ENCODE results near the gene DNAJC10. TPM values are rescaled to one million over a fixed set of nuclear protein-coding genes. Genes with fewer than 3 reads are reported as not detected.
A peak's percentile ranks its signal among the peaks of the same experiment; 100 is the strongest.

The DNAJC10 gene
- polyA plus RNA-seq, 4 donors = 5.1 to 108 (median 18.9) TPM

DNA sequence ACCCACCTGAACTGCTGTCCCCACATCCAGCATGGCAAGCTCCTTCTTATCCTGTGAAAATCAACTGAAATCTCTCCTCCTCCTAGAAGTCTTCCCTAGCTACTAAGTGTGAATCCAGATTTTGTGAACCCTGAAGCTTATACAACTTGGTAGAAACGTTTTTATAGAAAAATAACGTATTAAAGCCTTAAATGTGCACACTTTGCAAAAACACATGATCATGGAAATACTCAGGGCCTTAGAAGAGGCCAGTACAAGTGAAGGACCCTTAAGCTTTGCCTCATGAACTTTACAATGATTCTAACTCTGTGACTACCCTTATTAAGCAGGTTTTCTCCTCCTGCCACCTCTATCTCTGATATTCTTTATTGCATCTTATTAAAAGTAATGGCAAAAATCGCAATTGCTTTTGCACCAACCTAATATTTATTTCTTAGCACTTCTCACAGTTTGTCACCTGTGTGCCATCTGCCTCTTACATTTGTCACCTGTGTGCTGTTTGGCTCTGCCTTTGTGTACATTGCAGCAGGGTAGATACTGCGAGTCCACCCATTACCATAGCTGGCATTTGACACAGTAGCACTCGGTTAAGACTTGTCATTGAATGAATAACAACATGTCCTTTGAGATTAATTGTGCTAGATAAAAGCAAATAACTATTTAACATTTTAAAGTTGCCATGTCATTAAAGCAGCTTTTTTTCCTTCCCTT lies 108.2 kb downstream of the DNAJC10 start:
- no peak for FAIRE-seq
- 56 to 79% (median 60%) methylated on average over 5 of the region's 5 CpGs for WGBS, 3 donors
- H3K27ac ChIP-seq (ENCODE audit: low read depth in 1 of 3, low read length in 2 of 3) = no peak overlapping the region

GRCh38 chr2:182824767-182825158 lies 108.7 kb downstream of the DNAJC10 start:
- WGBS, 3 donors = 66 to 78% (median 68%) methylated on average over 6 of the region's 6 CpGs
- H3K27ac ChIP-seq (ENCODE audit: low read depth in 1 of 3, low read length in 2 of 3) = no peak overlapping the region
- no peaks in the 10 kb centered on the region for H3K4me1 ChIP-seq (ENCODE audit: control insufficient read depth in 3 of 3, insufficient read depth in 2 of 3, low read depth in 1 of 3, low read length in 2 of 3)
- no peaks in the 10 kb centered on the region for H3K27me3 ChIP-seq (ENCODE audit: control insufficient read depth in 3 of 3, insufficient read depth in 3 of 3, low read length in 3 of 3)
- FAIRE-seq = no peak
- H3K4me3 ChIP-seq (ENCODE audit: low read depth in 1 of 3, low read length in 3 of 3) = no peak overlapping the region
- no peaks in the 10 kb centered on the region for H3K9me3 ChIP-seq (ENCODE audit: control insufficient read depth in 2 of 2, insufficient read depth in 1 of 2, low read depth in 1 of 2, low read length in 1 of 2)
- no peaks in the 10 kb centered on the region for H3K36me3 ChIP-seq (ENCODE audit: control insufficient read depth in 3 of 3, insufficient read depth in 2 of 3, low read depth in 1 of 3, low read length in 3 of 3)
- no peak for DNase-seq

More for the DNA sequence above, 108.2 kb downstream of the DNAJC10 start:
- peak; percentile 22 to 61 for DNase-seq
- Histone ChIP-seq H3K4me3 (ENCODE audit: low read depth in 1 of 3, low read length in 3 of 3) (no peak overlapping the region), H3K27me3 (ENCODE audit: control insufficient read depth in 3 of 3, insufficient read depth in 3 of 3, low read length in 3 of 3) (no peaks in the 10 kb centered on the region), H3K36me3 (ENCODE audit: control insufficient read depth in 3 of 3, insufficient read depth in 2 of 3, low read depth in 1 of 3, low read length in 3 of 3) (no peaks in the 10 kb centered on the region), H3K9me3 (ENCODE audit: control insufficient read depth in 2 of 2, insufficient read depth in 1 of 2, low read depth in 1 of 2, low read length in 1 of 2) (no peaks in the 10 kb centered on the region), H3K4me1 (ENCODE audit: control insufficient read depth in 3 of 3, insufficient read depth in 2 of 3, low read depth in 1 of 3, low read length in 2 of 3) (no peaks in the 10 kb centered on the region)

GRCh38 chr2:182826064-182826463 lies 110.0 kb downstream of the DNAJC10 start:
- Histone ChIP-seq H3K27ac (ENCODE audit: low read depth in 1 of 3, low read length in 2 of 3) (no peak overlapping the region), H3K27me3 (ENCODE audit: control insufficient read depth in 3 of 3, insufficient read depth in 3 of 3, low read length in 3 of 3) (no peaks in the 10 kb centered on the region), H3K36me3 (ENCODE audit: control insufficient read depth in 3 of 3, insufficient read depth in 2 of 3, low read depth in 1 of 3, low read length in 3 of 3) (no peaks in the 10 kb centered on the region), H3K4me1 (ENCODE audit: control insufficient read depth in 3 of 3, insufficient read depth in 2 of 3, low read depth in 1 of 3, low read length in 2 of 3) (no peaks in the 10 kb centered on the region), H3K9me3 (ENCODE audit: control insufficient read depth in 2 of 2, insufficient read depth in 1 of 2, low read depth in 1 of 2, low read length in 1 of 2) (no peaks in the 10 kb centered on the region), H3K4me3 (ENCODE audit: low read depth in 1 of 3, low read length in 3 of 3) (no peak overlapping the region)
- 30 to 51% (median 39%) methylated on average over 1 of the region's 1 CpG for whole genome bisulfite sequencing, 3 donors
- no peak for FAIRE-seq
- no peak for DNase-seq

DNA sequence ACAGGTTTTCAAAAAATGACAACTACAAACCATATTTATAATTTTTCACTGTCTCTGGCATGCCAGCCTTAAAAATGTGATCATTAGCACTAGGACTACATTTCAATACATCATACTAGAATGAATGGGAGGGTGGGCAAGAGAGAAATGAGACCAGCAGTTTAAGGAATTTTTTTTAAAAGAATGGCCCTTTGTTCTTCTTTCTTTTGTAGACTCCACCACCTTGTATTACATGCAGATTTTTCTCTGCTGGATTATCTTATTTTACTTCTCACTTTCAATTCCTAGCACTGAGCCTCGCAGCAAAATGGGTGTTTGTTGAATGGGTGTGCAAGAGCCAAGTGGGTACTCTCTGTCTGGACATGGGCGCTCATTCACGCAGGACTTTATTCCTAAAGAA lies 110.4 kb downstream of the DNAJC10 start:
- WGBS, 3 donors = 80 to 86% (median 82%) methylated on average over 3 of the region's 3 CpGs

DNA sequence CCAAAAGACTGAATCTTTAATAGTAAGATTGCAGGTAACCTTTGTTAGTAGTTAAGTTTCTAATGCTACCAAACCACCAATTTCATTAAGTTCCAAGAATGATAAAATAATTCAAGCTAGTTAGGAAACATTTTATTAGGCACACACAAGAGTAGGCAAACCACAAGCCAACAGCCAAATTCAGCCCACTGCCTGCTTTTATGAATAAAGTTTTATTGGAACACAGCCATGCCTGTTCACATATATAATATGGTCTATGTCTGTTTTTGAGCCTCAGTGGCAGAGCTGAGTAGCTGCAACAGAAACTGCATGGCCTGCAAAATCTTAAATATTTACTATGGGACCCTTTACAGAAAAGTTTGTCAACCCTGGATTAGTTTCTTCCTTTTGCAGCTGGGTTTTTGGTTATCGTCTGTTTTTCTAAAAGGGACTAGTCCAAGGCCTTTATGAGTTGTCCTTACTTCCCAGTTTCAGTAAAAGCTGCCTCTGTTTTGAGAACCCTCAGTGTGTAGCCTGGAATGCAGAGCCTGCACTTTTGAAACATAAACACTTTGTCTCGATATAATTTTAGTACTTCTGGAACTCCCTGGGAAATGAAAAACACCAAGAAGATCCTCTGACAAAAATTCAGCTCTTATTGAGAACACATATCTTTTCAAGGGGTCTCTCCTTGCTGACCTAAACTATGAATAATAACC lies 111.3 kb downstream of the DNAJC10 start:
- Histone ChIP-seq H3K9me3 (ENCODE audit: control insufficient read depth in 2 of 2, insufficient read depth in 1 of 2, low read depth in 1 of 2, low read length in 1 of 2) (no peaks in the 10 kb centered on the region), H3K4me1 (ENCODE audit: control insufficient read depth in 3 of 3, insufficient read depth in 2 of 3, low read depth in 1 of 3, low read length in 2 of 3) (no peaks in the 10 kb centered on the region), H3K4me3 (ENCODE audit: low read depth in 1 of 3, low read length in 3 of 3) (no peak overlapping the region), H3K36me3 (ENCODE audit: control insufficient read depth in 3 of 3, insufficient read depth in 2 of 3, low read depth in 1 of 3, low read length in 3 of 3) (no peaks in the 10 kb centered on the region), H3K27me3 (ENCODE audit: control insufficient read depth in 3 of 3, insufficient read depth in 3 of 3, low read length in 3 of 3) (no peaks in the 10 kb centered on the region), H3K27ac (ENCODE audit: low read depth in 1 of 3, low read length in 2 of 3) (no peak overlapping the region)
- 64 to 91% (median 88%) methylated on average over 2 of the region's 2 CpGs for WGBS, 3 donors
- FAIRE-seq = no peak
- DNase-seq = no peak

More for the DNA sequence above, 110.4 kb downstream of the DNAJC10 start:
- no peaks in the 10 kb centered on the region for H3K27me3 ChIP-seq (ENCODE audit: control insufficient read depth in 3 of 3, insufficient read depth in 3 of 3, low read length in 3 of 3)
- H3K4me3 ChIP-seq (ENCODE audit: low read depth in 1 of 3, low read length in 3 of 3) = no peak overlapping the region
- no peak for FAIRE-seq
- H3K9me3 ChIP-seq (ENCODE audit: control insufficient read depth in 2 of 2, insufficient read depth in 1 of 2, low read depth in 1 of 2, low read length in 1 of 2) = no peaks in the 10 kb centered on the region
- no peak for DNase-seq
- H3K4me1 ChIP-seq (ENCODE audit: control insufficient read depth in 3 of 3, insufficient read depth in 2 of 3, low read depth in 1 of 3, low read length in 2 of 3) = no peaks in the 10 kb centered on the region
- H3K27ac ChIP-seq (ENCODE audit: low read depth in 1 of 3, low read length in 2 of 3) = no peak overlapping the region
- no peaks in the 10 kb centered on the region for H3K36me3 ChIP-seq (ENCODE audit: control insufficient read depth in 3 of 3, insufficient read depth in 2 of 3, low read depth in 1 of 3, low read length in 3 of 3)

GRCh38 chr2:182831101-182831500 lies 115.0 kb downstream of the DNAJC10 start:
- Histone ChIP-seq H3K9me3 (ENCODE audit: control insufficient read depth in 2 of 2, insufficient read depth in 1 of 2, low read depth in 1 of 2, low read length in 1 of 2) (no peaks in the 10 kb centered on the region), H3K27ac (ENCODE audit: low read depth in 1 of 3, low read length in 2 of 3) (no peak overlapping the region), H3K4me3 (ENCODE audit: low read depth in 1 of 3, low read length in 3 of 3) (no peak overlapping the region), H3K4me1 (ENCODE audit: control insufficient read depth in 3 of 3, insufficient read depth in 2 of 3, low read depth in 1 of 3, low read length in 2 of 3) (no peaks in the 10 kb centered on the region), H3K27me3 (ENCODE audit: control insufficient read depth in 3 of 3, insufficient read depth in 3 of 3, low read length in 3 of 3) (no peaks in the 10 kb centered on the region), H3K36me3 (ENCODE audit: control insufficient read depth in 3 of 3, insufficient read depth in 2 of 3, low read depth in 1 of 3, low read length in 3 of 3) (no peaks in the 10 kb centered on the region)
- DNase-seq (no peak), FAIRE-seq (no peak)

DNA sequence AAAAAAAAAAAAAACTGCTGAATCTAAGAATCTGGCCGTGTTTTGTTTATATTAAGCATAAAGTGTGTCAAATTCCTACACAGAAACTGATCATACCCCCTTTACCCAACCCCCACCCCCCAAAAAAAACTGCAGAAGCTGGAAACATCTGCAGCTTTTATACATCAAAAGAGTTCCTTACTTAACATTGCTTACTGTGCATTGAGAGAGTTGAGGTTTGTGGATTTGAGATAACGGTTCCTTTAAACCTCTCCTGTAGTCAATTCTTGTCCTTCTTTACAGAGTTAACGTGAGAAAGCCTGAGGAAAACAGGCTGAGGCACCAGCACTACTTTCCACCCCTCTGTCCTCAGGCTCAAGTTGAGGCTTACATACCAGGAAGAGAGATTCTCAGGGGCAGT lies 115.9 kb downstream of the DNAJC10 start:
- H3K36me3 ChIP-seq (ENCODE audit: control insufficient read depth in 3 of 3, insufficient read depth in 2 of 3, low read depth in 1 of 3, low read length in 3 of 3) = no peaks in the 10 kb centered on the region
- 62 to 72% (median 65%) methylated on average over 3 of the region's 3 CpGs for WGBS, 3 donors
- no peak overlapping the region for H3K27ac ChIP-seq (ENCODE audit: low read depth in 1 of 3, low read length in 2 of 3)
- no peaks in the 10 kb centered on the region for H3K27me3 ChIP-seq (ENCODE audit: control insufficient read depth in 3 of 3, insufficient read depth in 3 of 3, low read length in 3 of 3)
- H3K9me3 ChIP-seq (ENCODE audit: control insufficient read depth in 2 of 2, insufficient read depth in 1 of 2, low read depth in 1 of 2, low read length in 1 of 2) = no peaks in the 10 kb centered on the region
- H3K4me1 ChIP-seq (ENCODE audit: control insufficient read depth in 3 of 3, insufficient read depth in 2 of 3, low read depth in 1 of 3, low read length in 2 of 3) = no peaks in the 10 kb centered on the region
- no peak for DNase-seq
- FAIRE-seq = no peak
- H3K4me3 ChIP-seq (ENCODE audit: low read depth in 1 of 3, low read length in 3 of 3) = no peak overlapping the region

DNA sequence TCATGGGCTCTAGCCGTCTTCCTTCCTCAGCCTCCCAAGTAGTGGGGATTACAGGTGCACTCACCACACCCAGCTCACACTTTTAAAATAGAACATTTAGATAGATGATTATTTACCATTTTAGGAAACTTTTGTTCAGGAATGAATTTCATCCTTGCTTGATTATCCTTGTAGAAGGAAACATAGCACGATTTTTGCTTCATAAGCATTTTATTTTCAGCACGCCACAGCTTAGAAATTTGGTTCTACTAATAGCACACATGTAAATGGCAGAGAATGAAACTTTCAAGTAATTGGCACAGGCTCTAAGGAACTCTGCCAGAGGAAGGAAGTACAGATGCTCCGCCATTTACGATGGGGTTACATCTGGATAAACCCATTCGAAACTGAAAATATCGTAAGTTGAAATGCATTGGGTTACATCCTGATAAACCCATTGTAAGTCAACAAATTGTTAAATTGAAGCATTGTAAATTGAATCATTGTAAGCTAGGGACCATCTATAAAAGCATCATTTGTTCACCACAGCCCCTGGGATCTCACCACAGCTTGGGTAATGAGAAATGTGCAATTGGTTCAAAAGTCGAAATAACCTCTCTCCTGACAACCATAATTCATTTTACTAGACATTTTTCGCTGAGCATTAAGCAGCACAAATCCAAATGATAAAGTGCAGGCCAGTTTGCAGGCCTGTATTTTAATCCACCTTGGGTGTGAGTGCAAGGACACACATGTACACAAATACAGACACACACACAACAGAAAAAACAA lies 117.2 kb downstream of the DNAJC10 start:
- no peak for DNase-seq
- H3K27ac ChIP-seq (ENCODE audit: low read depth in 1 of 3, low read length in 2 of 3) = no peak overlapping the region
- no peaks in the 10 kb centered on the region for H3K27me3 ChIP-seq (ENCODE audit: control insufficient read depth in 3 of 3, insufficient read depth in 3 of 3, low read length in 3 of 3)
- H3K9me3 ChIP-seq (ENCODE audit: control insufficient read depth in 2 of 2, insufficient read depth in 1 of 2, low read depth in 1 of 2, low read length in 1 of 2) = no peaks in the 10 kb centered on the region
- 82 to 90% (median 84%) methylated on average over 9 of the region's 9 CpGs for WGBS, 3 donors
- H3K36me3 ChIP-seq (ENCODE audit: control insufficient read depth in 3 of 3, insufficient read depth in 2 of 3, low read depth in 1 of 3, low read length in 3 of 3) = no peaks in the 10 kb centered on the region
- H3K4me1 ChIP-seq (ENCODE audit: control insufficient read depth in 3 of 3, insufficient read depth in 2 of 3, low read depth in 1 of 3, low read length in 2 of 3) = no peaks in the 10 kb centered on the region
- no peak overlapping the region for H3K4me3 ChIP-seq (ENCODE audit: low read depth in 1 of 3, low read length in 3 of 3)
- no peak for FAIRE-seq
